Coronary artery (tissue), 2 donors: ENCODE results near the gene GGN.
A peak's percentile ranks its signal among the peaks of the same experiment; 100 is the strongest.
"Not testable (repeated sequence)": the region's sequence is repeated elsewhere in the genome, so short reads cannot be mapped to it uniquely, and the experiment has no call there.

Experiments
- DNase-seq: peaks from one replicate; pipeline ENCODE4 v3.0.0-alpha.2; 2017; ENCODE audit warnings: low spot score
- H3K27ac ChIP-seq, 2 donors: fragments of 200-600 bp; sonication (generic); one replicate each; pipeline ENCODE4 v1.5.1; 2016 to 2019
- H3K4me3 ChIP-seq: fragments of 200-600 bp; sonication (generic); 2 replicates; pipeline ENCODE4 v1.5.1; 2016; ENCODE audit warnings: mild to moderate bottlenecking, moderate library complexity
- CTCF ChIP-seq: fragments of 200-600 bp; sonication (generic); IDR thresholded peaks from one replicate; pipeline ENCODE4 v1.5.1; 2019; ENCODE audit warnings: antibody characterized with exemption

Gene GGN

GRCh38 chr19:38411041-38411712 is 23.3 kb upstream of the GGN start:
- DNase-seq = no peak
- H3K4me3 ChIP-seq = no peak overlapping the region
- H3K27ac ChIP-seq = no peak overlapping the region
- no peak for TF ChIP-seq CTCF

GRCh38 chr19:38410407-38410806 is 22.6 kb upstream of the GGN start:
- not testable (repeated sequence) for H3K27ac ChIP-seq, H3K4me3 ChIP-seq, DNase-seq

GRCh38 chr19:38409631-38410133 is 21.8 kb upstream of the GGN start:
- H3K4me3 ChIP-seq = no peak overlapping the region
- TF ChIP-seq CTCF = no peak
- DNase-seq = no peak
- no peak overlapping the region for H3K27ac ChIP-seq

- no peak overlapping the region for H3K4me3 ChIP-seq
- DNase-seq = no peak
- TF ChIP-seq CTCF = no peak
- H3K27ac ChIP-seq = no peak overlapping the region
Observed at GRCh38 chr19:38405276-38405675, 17.4 kb upstream of the GGN start.

- no peak for DNase-seq
- TF ChIP-seq CTCF = no peak
- Histone ChIP-seq H3K4me3 (no peak overlapping the region), H3K27ac (no peak overlapping the region)
Observed at GRCh38 chr19:38404858-38405257, 17.0 kb upstream of the GGN start.

- H3K4me3 ChIP-seq = peak within 1 kb of the TSS; percentile 92
- peak within 1 kb of the TSS; percentile 67 to 85 for H3K27ac ChIP-seq
- TF ChIP-seq CTCF = peak; percentile 95
- DNase-seq = peak; percentile 98
Observed at GRCh38 chr19:38402967-38403674, 15.3 kb upstream of the GGN start, which contains the start of gene FAM98C. Gene FAM98C, plus strand, starts transcription at chr19:38403093. Its CDS starts 61 bp downstream, at chr19:38403154.

- no peak overlapping the region for H3K27ac ChIP-seq
Observed at GRCh38 chr19:38402623-38402966, 14.8 kb upstream of the GGN start.

More at GRCh38 chr19:38402623-38402966, 14.8 kb upstream of the GGN start:
- DNase-seq = no peak
- TF ChIP-seq CTCF = no peak
- H3K4me3 ChIP-seq = peak overlapping the region; percentile 92
